ENCODE data around the gene CNNM4.
A peak's percentile ranks its signal among the peaks of the same experiment; 100 is the strongest.

Gene CNNM4

DNA sequence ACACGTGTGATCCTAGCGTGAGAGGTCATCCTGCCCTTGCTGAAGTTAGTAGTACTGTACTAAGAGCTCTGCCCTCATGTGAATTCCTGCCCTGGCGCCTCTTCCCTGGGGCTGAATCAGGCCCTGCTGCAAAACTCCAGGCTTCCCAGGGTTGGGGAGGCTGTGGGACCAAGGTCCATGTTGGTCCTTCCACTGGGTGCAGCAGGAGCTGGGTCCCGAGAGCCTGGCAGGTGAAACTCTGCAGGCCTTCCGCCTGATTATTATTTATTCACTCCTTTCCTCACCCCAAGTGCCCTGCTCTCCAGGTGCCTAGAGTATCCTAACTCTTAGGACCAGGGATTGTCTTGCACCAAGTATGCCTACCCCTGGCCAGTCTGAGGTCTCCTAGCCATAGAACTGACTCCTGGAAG is 50.1 kb downstream of the CNNM4 start:
- no peaks in the 10 kb centered on the region for H3K9me3 ChIP-seq (ENCODE audit: control insufficient read depth, low read length)
- peaks cover 12% of the 10 kb centered on the region for H3K4me1 ChIP-seq (ENCODE audit: control insufficient read depth, insufficient read depth, low read length, poor library complexity, severe bottlenecking)
- no peak for DNase-seq
- H3K27me3 ChIP-seq (replicated peaks; ENCODE audit: control insufficient read depth, insufficient read depth, low read length, poor library complexity, severe bottlenecking): no peaks in the 10 kb centered on the region
- H3K4me3 ChIP-seq (ENCODE audit: insufficient read depth, low read depth, low read length, poor library complexity, severe bottlenecking): no peak overlapping the region
- H3K36me3 ChIP-seq (ENCODE audit: control insufficient read depth, insufficient read depth, low read length): peaks cover 9% of the 10 kb centered on the region
- no peak overlapping the region for H3K27ac ChIP-seq (ENCODE audit: insufficient read depth, low read length, poor library complexity, severe bottlenecking)

DNA sequence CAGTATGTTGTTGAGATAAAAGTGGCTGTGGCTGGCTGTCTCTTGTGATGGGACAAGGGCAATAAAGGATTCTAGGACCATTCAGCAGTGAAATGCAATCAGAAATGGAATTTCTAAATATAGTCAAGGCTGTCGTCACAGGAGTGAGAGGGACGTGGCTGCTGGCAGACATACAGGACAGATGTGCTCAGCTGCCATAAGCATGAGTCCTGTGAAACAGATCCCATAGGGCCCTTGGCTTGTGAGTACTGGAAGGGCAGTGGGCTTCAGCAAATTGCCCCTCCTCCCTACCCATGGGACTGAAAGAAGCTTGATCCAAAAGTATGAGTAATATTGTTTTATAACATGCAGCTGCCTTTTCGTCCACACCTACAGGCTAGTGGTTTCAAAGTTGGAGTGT is 51.2 kb downstream of the CNNM4 start:
- Histone ChIP-seq H3K36me3 (ENCODE audit: control insufficient read depth, insufficient read depth, low read length) (peaks cover 9% of the 10 kb centered on the region), H3K4me3 (ENCODE audit: insufficient read depth, low read depth, low read length, poor library complexity, severe bottlenecking) (no peak overlapping the region), H3K4me1 (ENCODE audit: control insufficient read depth, insufficient read depth, low read length, poor library complexity, severe bottlenecking) (peaks cover 9% of the 10 kb centered on the region), H3K27me3 (replicated peaks; ENCODE audit: control insufficient read depth, insufficient read depth, low read length, poor library complexity, severe bottlenecking) (no peaks in the 10 kb centered on the region), H3K9me3 (ENCODE audit: control insufficient read depth, low read length) (no peaks in the 10 kb centered on the region), H3K27ac (ENCODE audit: insufficient read depth, low read length, poor library complexity, severe bottlenecking) (no peak overlapping the region)
- DNase-seq: no peak

DNA sequence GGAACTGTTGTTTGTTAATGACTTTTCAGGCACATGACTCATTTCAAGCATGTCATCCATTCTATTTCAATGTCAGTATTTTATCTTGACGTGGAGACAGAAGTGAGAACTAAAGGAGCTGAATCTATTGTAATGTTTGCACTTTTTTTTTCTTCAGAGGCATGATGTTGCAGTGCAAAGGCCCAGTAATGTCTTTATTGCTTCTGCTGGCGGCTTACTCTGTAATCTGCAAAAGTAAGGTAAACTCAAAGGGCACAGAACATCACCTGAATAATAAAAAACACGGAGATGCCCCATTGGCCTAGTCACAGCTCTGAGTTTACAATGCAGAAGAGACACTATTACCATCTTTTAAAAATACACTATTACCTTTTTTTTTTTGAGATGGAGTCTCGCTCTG is 53.0 kb downstream of the CNNM4 start:
- peaks cover 16% of the 10 kb centered on the region for H3K4me1 ChIP-seq (ENCODE audit: control insufficient read depth, insufficient read depth, low read length, poor library complexity, severe bottlenecking)
- DNase-seq: no peak
- peaks cover 9% of the 10 kb centered on the region for H3K36me3 ChIP-seq (ENCODE audit: control insufficient read depth, insufficient read depth, low read length)
- no peaks in the 10 kb centered on the region for H3K27me3 ChIP-seq (replicated peaks; ENCODE audit: control insufficient read depth, insufficient read depth, low read length, poor library complexity, severe bottlenecking)
- H3K4me3 ChIP-seq (ENCODE audit: insufficient read depth, low read depth, low read length, poor library complexity, severe bottlenecking): no peak overlapping the region
- H3K27ac ChIP-seq (ENCODE audit: insufficient read depth, low read length, poor library complexity, severe bottlenecking): no peak overlapping the region
- no peaks in the 10 kb centered on the region for H3K9me3 ChIP-seq (ENCODE audit: control insufficient read depth, low read length)

- Histone ChIP-seq H3K4me1 (ENCODE audit: control insufficient read depth, insufficient read depth, low read length, poor library complexity, severe bottlenecking) (peaks cover 35% of the 10 kb centered on the region), H3K27ac (ENCODE audit: insufficient read depth, low read length, poor library complexity, severe bottlenecking) (peak overlapping the region; percentile 72), H3K36me3 (ENCODE audit: control insufficient read depth, insufficient read depth, low read length) (peaks cover 5% of the 10 kb centered on the region), H3K4me3 (ENCODE audit: insufficient read depth, low read depth, low read length, poor library complexity, severe bottlenecking) (peak overlapping the region; percentile 74), H3K9me3 (ENCODE audit: control insufficient read depth, low read length) (no peaks in the 10 kb centered on the region), H3K27me3 (replicated peaks; ENCODE audit: control insufficient read depth, insufficient read depth, low read length, poor library complexity, severe bottlenecking) (no peaks in the 10 kb centered on the region)
- DNase-seq: peak in 1 of 3 donors; percentile 8
These were observed 54.8 kb downstream of the CNNM4 start for GRCh38 chr2:96815326-96816126.

DNA sequence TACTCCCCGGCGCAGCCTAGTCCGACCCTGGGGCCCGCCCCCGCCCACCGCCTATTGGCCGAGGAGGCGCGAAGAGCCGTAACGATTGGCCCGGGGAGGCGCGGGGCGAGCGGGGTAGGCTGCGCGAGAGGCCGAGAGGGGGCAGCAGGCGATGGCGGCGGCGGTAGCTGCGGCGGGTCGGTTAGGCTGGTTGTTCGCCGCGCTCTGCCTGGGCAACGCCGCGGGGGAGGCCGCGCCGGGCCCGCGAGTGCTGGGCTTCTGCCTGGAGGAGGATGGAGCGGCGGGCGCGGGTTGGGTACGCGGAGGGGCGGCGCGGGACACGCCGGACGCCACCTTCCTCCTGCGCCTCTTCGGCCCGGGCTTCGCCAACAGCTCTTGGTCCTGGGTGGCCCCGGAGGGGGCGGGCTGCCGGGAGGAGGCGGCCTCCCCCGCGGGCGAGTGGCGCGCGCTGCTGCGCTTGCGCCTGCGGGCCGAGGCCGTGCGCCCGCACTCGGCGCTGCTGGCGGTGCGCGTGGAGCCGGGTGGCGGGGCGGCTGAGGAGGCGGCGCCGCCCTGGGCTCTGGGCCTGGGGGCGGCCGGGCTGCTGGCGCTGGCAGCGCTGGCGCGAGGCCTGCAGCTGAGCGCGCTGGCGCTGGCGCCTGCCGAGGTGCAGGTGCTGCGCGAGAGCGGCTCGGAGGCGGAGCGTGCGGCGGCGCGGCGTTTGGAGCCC is 55.6 kb downstream of the CNNM4 start, which contains the start of gene CNNM3:
Gene CNNM3, plus strand, starts transcription at position 142 of the 709 bp plus-strand sequence. Its CDS starts 10 bp downstream, at position 152.
- Histone ChIP-seq H3K4me1 (ENCODE audit: control insufficient read depth, insufficient read depth, low read length, poor library complexity, severe bottlenecking) (peaks cover 42% of the 10 kb centered on the region), H3K9me3 (ENCODE audit: control insufficient read depth, low read length) (no peaks in the 10 kb centered on the region), H3K4me3 (ENCODE audit: insufficient read depth, low read depth, low read length, poor library complexity, severe bottlenecking) (peak within 1 kb of the TSS; percentile 74), H3K36me3 (ENCODE audit: control insufficient read depth, insufficient read depth, low read length) (no peaks in the 10 kb centered on the region), H3K27ac (ENCODE audit: insufficient read depth, low read length, poor library complexity, severe bottlenecking) (peak within 1 kb of the TSS; percentile 72), H3K27me3 (replicated peaks; ENCODE audit: control insufficient read depth, insufficient read depth, low read length, poor library complexity, severe bottlenecking) (no peaks in the 10 kb centered on the region)
- DNase-seq: peak; percentile 91 to 92 (median 92)

DNA sequence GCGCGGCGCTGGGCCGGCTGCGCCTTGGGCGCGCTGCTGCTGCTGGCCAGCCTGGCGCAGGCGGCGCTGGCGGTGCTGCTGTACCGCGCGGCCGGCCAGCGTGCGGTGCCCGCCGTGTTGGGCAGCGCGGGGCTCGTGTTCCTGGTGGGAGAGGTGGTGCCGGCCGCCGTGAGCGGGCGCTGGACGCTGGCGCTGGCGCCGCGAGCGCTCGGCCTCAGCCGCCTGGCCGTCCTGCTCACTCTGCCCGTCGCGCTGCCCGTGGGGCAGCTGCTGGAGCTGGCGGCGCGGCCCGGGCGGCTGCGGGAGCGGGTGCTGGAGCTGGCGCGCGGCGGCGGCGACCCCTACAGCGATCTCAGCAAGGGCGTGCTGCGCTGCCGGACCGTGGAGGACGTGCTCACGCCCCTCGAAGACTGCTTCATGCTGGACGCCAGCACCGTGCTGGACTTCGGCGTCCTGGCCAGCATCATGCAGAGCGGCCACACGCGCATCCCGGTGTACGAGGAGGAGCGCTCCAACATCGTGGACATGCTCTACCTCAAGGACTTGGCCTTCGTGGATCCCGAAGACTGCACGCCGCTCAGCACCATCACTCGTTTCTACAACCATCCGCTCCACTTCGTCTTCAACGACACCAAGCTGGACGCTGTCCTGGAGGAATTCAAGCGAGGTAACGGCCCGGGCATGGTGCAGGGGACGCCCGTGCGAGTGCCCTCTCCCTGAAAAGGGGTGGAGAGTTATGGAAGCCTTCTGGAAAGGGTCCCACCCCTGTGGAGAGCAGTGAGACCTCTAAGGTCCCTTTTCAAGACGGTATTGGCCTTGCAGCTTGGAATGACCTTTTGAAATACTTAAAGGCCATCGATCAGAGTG is 56.4 kb downstream of the CNNM4 start:
- H3K36me3 ChIP-seq (ENCODE audit: control insufficient read depth, insufficient read depth, low read length): no peaks in the 10 kb centered on the region
- H3K27ac ChIP-seq (ENCODE audit: insufficient read depth, low read length, poor library complexity, severe bottlenecking): no peak overlapping the region
- no peak for DNase-seq
- H3K4me1 ChIP-seq (ENCODE audit: control insufficient read depth, insufficient read depth, low read length, poor library complexity, severe bottlenecking): peaks cover 45% of the 10 kb centered on the region
- H3K27me3 ChIP-seq (replicated peaks; ENCODE audit: control insufficient read depth, insufficient read depth, low read length, poor library complexity, severe bottlenecking): no peaks in the 10 kb centered on the region
- no peaks in the 10 kb centered on the region for H3K9me3 ChIP-seq (ENCODE audit: control insufficient read depth, low read length)
- H3K4me3 ChIP-seq (ENCODE audit: insufficient read depth, low read depth, low read length, poor library complexity, severe bottlenecking): peak overlapping the region; percentile 56

DNA sequence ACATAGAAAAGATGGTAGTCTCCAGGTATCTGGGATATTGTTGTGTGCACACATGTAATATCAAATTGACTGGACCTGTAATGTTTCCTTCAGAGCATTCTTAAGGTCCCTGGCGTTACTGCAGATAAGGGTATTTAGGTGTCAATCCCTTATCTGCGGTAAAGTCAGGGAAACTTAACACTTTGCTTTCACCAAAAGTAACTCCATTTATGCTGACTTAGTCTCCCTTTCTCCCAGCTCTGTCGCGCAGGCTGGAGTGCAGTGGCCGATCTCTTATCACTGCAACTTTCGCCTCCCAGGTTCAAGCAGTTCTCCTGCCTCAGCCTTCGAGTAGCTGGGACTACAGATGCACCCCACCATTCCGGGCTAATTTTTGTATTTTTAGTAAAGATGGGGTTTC is 57.2 kb downstream of the CNNM4 start:
- no peak for DNase-seq
- Histone ChIP-seq H3K36me3 (ENCODE audit: control insufficient read depth, insufficient read depth, low read length) (peaks cover under 1% of the 10 kb centered on the region), H3K27me3 (replicated peaks; ENCODE audit: control insufficient read depth, insufficient read depth, low read length, poor library complexity, severe bottlenecking) (no peaks in the 10 kb centered on the region), H3K27ac (ENCODE audit: insufficient read depth, low read length, poor library complexity, severe bottlenecking) (no peak overlapping the region), H3K4me1 (ENCODE audit: control insufficient read depth, insufficient read depth, low read length, poor library complexity, severe bottlenecking) (peaks cover 45% of the 10 kb centered on the region), H3K9me3 (ENCODE audit: control insufficient read depth, low read length) (no peaks in the 10 kb centered on the region), H3K4me3 (ENCODE audit: insufficient read depth, low read depth, low read length, poor library complexity, severe bottlenecking) (peak overlapping the region; percentile 56)

GRCh38 chr2:96819128-96819875 is 58.6 kb downstream of the CNNM4 start:
- peaks cover 45% of the 10 kb centered on the region for H3K4me1 ChIP-seq (ENCODE audit: control insufficient read depth, insufficient read depth, low read length, poor library complexity, severe bottlenecking)
- H3K9me3 ChIP-seq (ENCODE audit: control insufficient read depth, low read length): no peaks in the 10 kb centered on the region
- no peaks in the 10 kb centered on the region for H3K27me3 ChIP-seq (replicated peaks; ENCODE audit: control insufficient read depth, insufficient read depth, low read length, poor library complexity, severe bottlenecking)
- H3K36me3 ChIP-seq (ENCODE audit: control insufficient read depth, insufficient read depth, low read length): peaks cover 10% of the 10 kb centered on the region
- H3K27ac ChIP-seq (ENCODE audit: insufficient read depth, low read length, poor library complexity, severe bottlenecking): no peak overlapping the region
- no peak overlapping the region for H3K4me3 ChIP-seq (ENCODE audit: insufficient read depth, low read depth, low read length, poor library complexity, severe bottlenecking)
- DNase-seq: no peak

DNA sequence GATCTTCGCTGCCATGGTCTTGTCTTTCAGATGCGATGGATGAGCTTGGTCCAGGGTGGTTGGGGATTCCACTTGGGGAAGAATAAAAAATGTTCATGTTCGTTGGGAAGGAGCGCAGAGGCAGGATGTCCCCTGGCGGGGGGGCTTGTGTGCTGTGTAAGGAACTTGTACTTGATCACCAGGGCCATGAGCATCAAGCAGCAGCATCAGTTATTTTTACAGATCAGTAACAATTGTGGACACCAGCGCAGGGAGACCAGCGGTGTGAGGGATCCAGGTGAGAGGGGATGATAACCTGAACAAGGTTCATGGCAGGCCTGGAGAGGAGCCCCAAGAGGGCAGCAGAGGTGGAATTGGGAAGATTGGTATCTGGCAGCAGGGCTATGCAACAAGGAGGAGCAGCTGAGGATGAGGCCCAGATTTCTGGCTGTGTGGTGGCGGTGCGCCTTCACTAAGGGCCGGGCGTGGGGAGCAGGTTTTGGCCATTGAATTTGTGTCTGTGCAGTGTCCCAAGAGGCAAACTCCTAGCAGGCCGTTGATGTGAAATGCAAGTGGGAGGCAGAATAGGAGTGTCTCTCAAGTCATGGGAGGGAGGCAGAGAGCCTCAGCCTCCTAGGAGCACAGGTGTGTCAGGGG is 59.3 kb downstream of the CNNM4 start:
- no peaks in the 10 kb centered on the region for H3K27me3 ChIP-seq (replicated peaks; ENCODE audit: control insufficient read depth, insufficient read depth, low read length, poor library complexity, severe bottlenecking)
- no peak overlapping the region for H3K4me3 ChIP-seq (ENCODE audit: insufficient read depth, low read depth, low read length, poor library complexity, severe bottlenecking)
- no peak for DNase-seq
- H3K4me1 ChIP-seq (ENCODE audit: control insufficient read depth, insufficient read depth, low read length, poor library complexity, severe bottlenecking): peaks cover 45% of the 10 kb centered on the region
- no peak overlapping the region for H3K27ac ChIP-seq (ENCODE audit: insufficient read depth, low read length, poor library complexity, severe bottlenecking)
- H3K36me3 ChIP-seq (ENCODE audit: control insufficient read depth, insufficient read depth, low read length): peaks cover 17% of the 10 kb centered on the region
- no peaks in the 10 kb centered on the region for H3K9me3 ChIP-seq (ENCODE audit: control insufficient read depth, low read length)
